ENCODE results near the gene ZNF491. TPM values are rescaled to one million over a fixed set of nuclear protein-coding genes. Genes with fewer than 3 reads are reported as not detected.

The ZNF491 gene
- total RNA-seq, 4 donors from 2014 or later = 0.75 to 3.1 (median 2.4) TPM; not detected in 1

- Histone ChIP-seq H3K27me3 (no peaks in the 10 kb centered on the region), H3K4me1 (no peaks in the 10 kb centered on the region), H3K27ac (no peak overlapping the region), H3K9me3 (peaks cover 16 to 19% of the 10 kb centered on the region in 2 donors), H3K36me3 (no peaks in the 10 kb centered on the region), H3K4me3 (no peak overlapping the region)
- no peak for DNase-seq
- TF ChIP-seq EP300 (IDR thresholded peaks at IDR 0.05; ENCODE audit: low read depth) = no peak
- TF ChIP-seq, protein P1, sequence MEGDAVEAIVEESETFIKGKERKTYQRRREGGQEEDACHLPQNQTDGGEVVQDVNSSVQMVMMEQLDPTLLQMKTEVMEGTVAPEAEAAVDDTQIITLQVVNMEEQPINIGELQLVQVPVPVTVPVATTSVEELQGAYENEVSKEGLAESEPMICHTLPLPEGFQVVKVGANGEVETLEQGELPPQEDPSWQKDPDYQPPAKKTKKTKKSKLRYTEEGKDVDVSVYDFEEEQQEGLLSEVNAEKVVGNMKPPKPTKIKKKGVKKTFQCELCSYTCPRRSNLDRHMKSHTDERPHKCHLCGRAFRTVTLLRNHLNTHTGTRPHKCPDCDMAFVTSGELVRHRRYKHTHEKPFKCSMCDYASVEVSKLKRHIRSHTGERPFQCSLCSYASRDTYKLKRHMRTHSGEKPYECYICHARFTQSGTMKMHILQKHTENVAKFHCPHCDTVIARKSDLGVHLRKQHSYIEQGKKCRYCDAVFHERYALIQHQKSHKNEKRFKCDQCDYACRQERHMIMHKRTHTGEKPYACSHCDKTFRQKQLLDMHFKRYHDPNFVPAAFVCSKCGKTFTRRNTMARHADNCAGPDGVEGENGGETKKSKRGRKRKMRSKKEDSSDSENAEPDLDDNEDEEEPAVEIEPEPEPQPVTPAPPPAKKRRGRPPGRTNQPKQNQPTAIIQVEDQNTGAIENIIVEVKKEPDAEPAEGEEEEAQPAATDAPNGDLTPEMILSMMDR (IDR thresholded peaks at IDR 0.05) = no peak
- no peak for TF ChIP-seq POLR2AphosphoS5 (IDR thresholded peaks at IDR 0.05)
- TF ChIP-seq POLR2A (IDR thresholded peaks at IDR 0.05) = no peak
- in situ Hi-C loops (cut with MboI; ENCODE audit: low pct_ligation_motif_present in 1 of 4, low pct_unique_long_range_greater_than_20kb in 1 of 4, low sequenced_read_pairs in 3 of 4) = no loop called here
- intact Hi-C loops (cut with DNase I; ENCODE audit: low total_unique reads) = no loop called here
- WGBS, 2 donors (ENCODE audit: low coverage in 1 of 2) = 71 to 87% methylated on average over 1 of the region's 1 CpG
These were observed 41.4 kb upstream of the ZNF491 start for GRCh38 chr19:11756965-11757364.

GRCh38 chr19:11759805-11760204, 38.5 kb upstream of the ZNF491 start:
- no peak overlapping the region for H3K27ac ChIP-seq
- TF ChIP-seq, protein P1 (IDR thresholded peaks at IDR 0.05) = no peak
- H3K36me3 ChIP-seq = no peaks in the 10 kb centered on the region
- in situ Hi-C loops (cut with MboI; ENCODE audit: low pct_ligation_motif_present in 1 of 4, low pct_unique_long_range_greater_than_20kb in 1 of 4, low sequenced_read_pairs in 3 of 4) = no loop called here
- no peak overlapping the region for H3K4me3 ChIP-seq
- no peaks in the 10 kb centered on the region for H3K4me1 ChIP-seq
- peaks cover 7 to 8% of the 10 kb centered on the region in 2 donors for H3K9me3 ChIP-seq
- H3K27me3 ChIP-seq = no peaks in the 10 kb centered on the region
- 66 to 74% methylated on average over 5 to 7 of the region's 7 CpGs for WGBS, 2 donors (ENCODE audit: low coverage in 1 of 2)
- DNase-seq = no peak
- intact Hi-C loops (cut with DNase I; ENCODE audit: low total_unique reads) = no loop called here

DNA sequence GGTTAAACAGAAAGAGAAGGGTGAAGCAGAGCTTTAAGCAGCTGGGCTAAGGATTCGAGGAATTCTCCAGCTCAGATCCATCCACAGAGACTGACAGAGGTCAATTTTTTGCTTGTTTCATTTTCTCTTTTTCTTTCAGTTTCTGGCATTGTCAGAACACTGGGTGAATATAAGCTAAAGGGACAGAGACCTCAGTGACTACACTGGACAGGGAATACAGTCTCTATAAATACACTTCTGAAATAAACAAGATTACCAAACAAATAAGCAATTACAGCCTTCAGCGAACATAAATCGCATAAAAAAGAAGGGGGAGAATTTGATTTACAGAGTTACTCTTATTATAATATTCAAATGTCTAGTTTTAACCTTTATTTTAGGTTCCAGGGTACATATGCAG, 35.2 kb upstream of the ZNF491 start:
- no peak for DNase-seq
- WGBS, 2 donors (ENCODE audit: low coverage in 1 of 2) = 81 to 85% methylated on average over 3 of the region's 3 CpGs
- Histone ChIP-seq H3K36me3 (no peaks in the 10 kb centered on the region), H3K27me3 (no peaks in the 10 kb centered on the region), H3K9me3 (no peaks in the 10 kb centered on the region), H3K4me3 (no peak overlapping the region), H3K4me1 (peaks cover 0 to 14% (median 10%) of the 10 kb centered on the region in 4 donors), H3K27ac (no peak overlapping the region)
- in situ Hi-C loops (cut with MboI; ENCODE audit: low pct_ligation_motif_present in 1 of 4, low pct_unique_long_range_greater_than_20kb in 1 of 4, low sequenced_read_pairs in 3 of 4) = no loop called here
- intact Hi-C loops (cut with DNase I; ENCODE audit: low total_unique reads) = no loop called here
- TF ChIP-seq, protein P1 (IDR thresholded peaks at IDR 0.05) = no peak
- no peak for TF ChIP-seq POLR2A (IDR thresholded peaks at IDR 0.05)
- no peak for TF ChIP-seq POLR2AphosphoS5 (IDR thresholded peaks at IDR 0.05)
- no peak for TF ChIP-seq EP300 (IDR thresholded peaks at IDR 0.05; ENCODE audit: low read depth)

DNA sequence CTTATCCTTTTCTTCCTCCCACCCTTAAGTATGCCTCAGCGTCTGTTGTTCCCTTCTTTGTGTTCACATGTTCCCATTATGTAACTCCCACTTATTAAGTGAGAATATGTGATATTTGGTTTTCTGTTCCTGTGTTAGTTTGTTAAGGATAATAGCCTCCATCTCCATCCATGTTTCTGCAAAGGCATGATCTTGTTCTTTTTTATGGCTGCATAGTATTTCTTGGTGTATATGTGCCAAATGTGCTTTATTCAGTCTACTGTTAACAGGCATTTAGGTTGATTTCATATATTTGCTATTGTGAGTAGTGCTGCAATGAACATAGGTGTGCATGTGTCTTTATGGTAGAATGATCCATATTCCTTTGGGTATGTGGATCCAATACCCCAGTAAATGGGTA, 34.7 kb upstream of the ZNF491 start:
- Histone ChIP-seq H3K36me3 (no peaks in the 10 kb centered on the region), H3K4me1 (peaks cover 2 to 16% (median 15%) of the 10 kb centered on the region in 4 donors), H3K9me3 (no peaks in the 10 kb centered on the region), H3K27ac (no peak overlapping the region), H3K4me3 (no peak overlapping the region), H3K27me3 (no peaks in the 10 kb centered on the region)
- no peak for DNase-seq
- intact Hi-C loops (cut with DNase I; ENCODE audit: low total_unique reads) = no loop called here
- in situ Hi-C loops (cut with MboI; ENCODE audit: low pct_ligation_motif_present in 1 of 4, low pct_unique_long_range_greater_than_20kb in 1 of 4, low sequenced_read_pairs in 3 of 4) = no loop called here
- 78 to 96% methylated on average over 1 of the region's 1 CpG for WGBS, 2 donors (ENCODE audit: low coverage in 1 of 2)
- TF ChIP-seq EP300 (IDR thresholded peaks at IDR 0.05; ENCODE audit: low read depth) (no peak), POLR2AphosphoS5 (IDR thresholded peaks at IDR 0.05) (no peak), POLR2A (IDR thresholded peaks at IDR 0.05) (no peak)
- TF ChIP-seq, protein P1 (IDR thresholded peaks at IDR 0.05) = no peak

All from transverse colon (tissue), 4 donors.